GM19395 (cell line): ENCODE measurements around the gene YPEL3.
A peak's percentile ranks its signal among the peaks of the same experiment; 100 is the strongest.

Experiments
- ATAC-seq: cut with Tn5 transposase; IDR thresholded peaks from one replicate; pipeline ENCODE4 v1.9.1; 2021; ENCODE audit warnings: mild to moderate bottlenecking, moderate library complexity; ENCODE audit not compliant: unreplicated experiment

Gene YPEL3

GRCh38 chr16:30091474-30092372, 4.3 kb downstream of the YPEL3 start, which contains the start of gene TBX6:
TSS of gene TBX6 (minus strand) at chr16:30091924. CDS start at chr16:30091193, 731 bp downstream.
- ATAC-seq, result peak; percentile 62

GRCh38 chr16:30090610-30091331, 5.2 kb downstream of the YPEL3 start:
- ATAC-seq, result no peak

- no peak for ATAC-seq
Observed at GRCh38 chr16:30088832-30089624, 7.0 kb downstream of the YPEL3 start.

- no peak for ATAC-seq
Observed at GRCh38 chr16:30088237-30088831, 7.7 kb downstream of the YPEL3 start.

- ATAC-seq, result no peak
Observed at GRCh38 chr16:30087181-30087898, 8.7 kb downstream of the YPEL3 start.

GRCh38 chr16:30086291-30087140, 9.5 kb downstream of the YPEL3 start:
- no peak for ATAC-seq

GRCh38 chr16:30085820-30086219, 10.2 kb downstream of the YPEL3 start:
- no peak for ATAC-seq

GRCh38 chr16:30085247-30085646, 10.8 kb downstream of the YPEL3 start:
- ATAC-seq, result no peak

GRCh38 chr16:30084816-30085159, 11.2 kb downstream of the YPEL3 start:
- no peak for ATAC-seq

GRCh38 chr16:30084096-30084815, 11.8 kb downstream of the YPEL3 start:
- no peak for ATAC-seq

- ATAC-seq, result no peak
Observed at GRCh38 chr16:30083216-30084055, 12.6 kb downstream of the YPEL3 start.

- no peak for ATAC-seq
Observed at GRCh38 chr16:30082545-30083090, 13.4 kb downstream of the YPEL3 start.

GRCh38 chr16:30079480-30079879, 16.5 kb downstream of the YPEL3 start:
- no peak for ATAC-seq

GRCh38 chr16:30078744-30079143, 17.3 kb downstream of the YPEL3 start:
- ATAC-seq, result no peak

GRCh38 chr16:30077656-30078055, 18.4 kb downstream of the YPEL3 start:
- no peak for ATAC-seq

GRCh38 chr16:30076276-30076791, 19.7 kb downstream of the YPEL3 start:
- ATAC-seq, result peak; percentile 29
